ENCODE measurements around the gene GPC5.

Gene GPC5

DNA sequence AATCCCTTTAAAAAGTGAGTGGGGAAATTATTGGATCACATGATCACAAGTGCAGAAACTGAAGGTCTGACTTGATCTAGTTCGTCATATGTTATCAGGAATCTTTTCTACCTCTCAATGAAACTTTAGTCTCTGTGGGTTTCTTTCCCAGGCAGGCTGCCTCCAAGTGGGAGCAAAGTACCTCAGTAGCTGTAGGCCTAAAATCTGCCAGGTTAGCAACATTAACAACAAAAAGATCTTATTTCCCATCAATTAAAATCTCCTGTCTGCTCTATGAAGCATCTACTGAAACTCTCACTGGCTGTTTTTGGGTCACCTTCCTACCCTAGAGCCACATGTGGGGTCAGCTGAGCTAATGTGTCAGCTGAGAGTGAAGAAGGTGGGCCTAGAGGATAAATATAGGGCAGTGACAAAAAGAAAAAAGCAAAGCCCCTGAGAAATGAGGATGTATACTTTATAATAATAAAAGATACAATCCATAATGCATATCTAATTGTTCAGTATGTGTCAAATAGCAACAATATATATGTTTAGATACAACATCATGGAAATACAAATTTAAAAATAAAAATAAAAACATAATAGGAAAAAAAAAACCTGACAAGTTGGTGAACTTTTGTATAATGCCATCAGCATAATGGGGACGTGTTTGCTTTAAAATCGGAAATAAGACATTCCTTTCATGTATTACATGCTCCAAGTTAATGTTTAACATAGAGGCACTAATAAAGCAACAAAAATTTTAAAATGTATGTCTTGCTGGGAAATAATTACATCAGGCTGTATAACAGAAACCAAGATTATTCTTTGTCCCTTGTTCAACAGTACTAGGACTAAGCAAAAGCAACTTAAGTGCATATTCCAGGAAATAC lies 141.1 kb downstream of the GPC5 start:
- DNase-seq (ENCODE audit: low spot score): no peak

DNA sequence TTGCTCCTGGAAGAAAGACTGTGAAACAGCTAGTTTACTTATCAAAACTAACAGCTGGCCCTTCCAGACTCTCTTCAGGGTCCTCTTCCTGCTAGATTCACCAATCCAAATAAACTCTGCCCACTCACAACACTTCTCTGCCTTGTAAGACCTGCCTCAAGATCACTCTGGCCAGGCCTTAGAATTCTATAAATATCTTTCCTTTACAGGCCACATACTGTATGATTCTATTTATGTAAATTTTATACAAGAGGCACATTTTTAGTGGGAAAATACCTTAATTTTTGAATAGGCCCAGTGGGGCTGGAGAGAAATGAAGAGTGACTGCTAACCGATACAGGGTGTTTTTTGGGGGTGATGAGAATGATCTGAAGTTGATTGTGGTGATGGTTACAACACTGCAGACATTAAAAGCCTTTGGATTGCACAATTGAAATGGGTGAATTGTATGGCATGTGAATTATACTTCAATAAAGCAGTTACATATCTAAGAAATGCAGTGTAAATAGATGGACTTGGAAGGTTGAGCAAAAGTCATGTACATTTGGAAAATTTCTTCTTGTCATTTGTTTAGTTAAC lies 141.8 kb downstream of the GPC5 start:
- DNase-seq (ENCODE audit: low spot score): no peak

DNA sequence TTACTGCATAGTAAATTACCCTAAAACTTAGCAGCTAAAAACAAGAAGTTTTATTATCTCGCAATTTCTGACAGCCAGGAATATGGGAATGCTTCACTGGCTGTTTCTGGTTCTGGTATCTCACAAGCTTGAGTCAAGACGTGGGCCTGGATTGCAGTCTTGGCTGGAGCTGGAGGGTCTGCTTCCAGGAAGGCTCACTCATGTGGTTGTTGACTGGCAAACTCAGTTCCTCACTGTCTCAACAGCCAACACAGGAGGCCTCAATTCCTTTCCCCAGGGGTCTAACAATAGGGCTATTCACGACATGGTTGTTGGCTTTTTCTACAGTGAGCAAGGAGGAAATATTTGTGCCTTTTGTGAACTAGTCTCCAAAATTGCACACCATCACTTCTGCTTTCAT lies 146.3 kb downstream of the GPC5 start:
- no peak for DNase-seq (ENCODE audit: low spot score)

DNA sequence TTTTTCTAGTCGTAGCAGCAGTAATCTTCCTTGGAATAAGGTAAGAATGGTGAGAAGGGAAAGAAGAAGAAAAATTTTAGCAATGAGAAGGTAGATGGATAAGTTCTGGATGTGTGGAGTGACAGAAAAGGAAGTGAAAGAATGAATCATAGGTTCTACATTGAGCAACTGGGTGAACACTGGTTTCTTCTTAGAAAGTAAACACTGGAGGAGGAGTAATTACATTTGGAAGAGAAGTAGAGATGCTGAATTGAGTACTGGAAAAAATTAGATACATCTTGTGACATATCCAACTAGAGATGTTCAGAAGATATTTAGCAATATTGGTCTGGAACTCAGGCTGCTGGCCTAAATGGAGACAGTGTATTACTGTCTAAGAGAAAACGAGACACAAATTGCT lies 148.5 kb downstream of the GPC5 start:
- DNase-seq (ENCODE audit: low spot score): no peak

DNA sequence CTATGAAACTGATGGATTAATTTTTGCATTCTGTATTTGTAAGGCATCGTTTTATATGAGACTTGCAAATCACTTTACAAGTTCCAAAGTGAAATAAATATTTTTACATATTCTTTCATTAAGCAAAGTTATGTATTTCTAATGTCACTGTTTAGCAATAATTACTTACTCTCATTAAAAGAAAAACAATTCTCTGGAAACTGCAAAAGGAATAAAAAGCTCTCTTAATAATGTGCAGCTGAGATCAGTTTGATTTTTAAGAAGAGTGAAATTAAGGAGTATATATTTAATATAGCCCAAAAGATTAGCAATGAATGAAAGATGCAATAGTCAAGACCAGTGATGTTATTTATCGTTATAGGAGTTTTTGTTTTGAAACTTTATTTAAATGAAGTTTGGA lies 155.2 kb downstream of the GPC5 start:
- no peak for DNase-seq (ENCODE audit: low spot score)

DNA sequence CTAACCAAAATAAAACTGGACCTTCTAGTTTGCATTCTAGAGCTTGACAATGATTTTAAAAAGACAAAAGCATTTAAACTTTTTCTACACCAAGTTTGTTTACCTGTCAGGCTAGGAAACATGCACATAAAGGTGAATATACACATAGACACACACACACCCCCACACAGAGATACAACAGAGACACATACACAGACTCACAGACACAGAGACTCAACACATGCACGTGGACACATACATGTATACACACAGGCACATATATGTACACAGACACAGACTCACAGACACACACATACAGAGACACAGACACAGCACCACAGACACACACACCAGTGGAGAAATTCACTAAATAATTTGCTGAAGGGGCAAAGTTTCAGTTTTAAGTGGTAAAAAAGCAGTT lies 155.7 kb downstream of the GPC5 start:
- no peak for DNase-seq (ENCODE audit: low spot score)

DNA sequence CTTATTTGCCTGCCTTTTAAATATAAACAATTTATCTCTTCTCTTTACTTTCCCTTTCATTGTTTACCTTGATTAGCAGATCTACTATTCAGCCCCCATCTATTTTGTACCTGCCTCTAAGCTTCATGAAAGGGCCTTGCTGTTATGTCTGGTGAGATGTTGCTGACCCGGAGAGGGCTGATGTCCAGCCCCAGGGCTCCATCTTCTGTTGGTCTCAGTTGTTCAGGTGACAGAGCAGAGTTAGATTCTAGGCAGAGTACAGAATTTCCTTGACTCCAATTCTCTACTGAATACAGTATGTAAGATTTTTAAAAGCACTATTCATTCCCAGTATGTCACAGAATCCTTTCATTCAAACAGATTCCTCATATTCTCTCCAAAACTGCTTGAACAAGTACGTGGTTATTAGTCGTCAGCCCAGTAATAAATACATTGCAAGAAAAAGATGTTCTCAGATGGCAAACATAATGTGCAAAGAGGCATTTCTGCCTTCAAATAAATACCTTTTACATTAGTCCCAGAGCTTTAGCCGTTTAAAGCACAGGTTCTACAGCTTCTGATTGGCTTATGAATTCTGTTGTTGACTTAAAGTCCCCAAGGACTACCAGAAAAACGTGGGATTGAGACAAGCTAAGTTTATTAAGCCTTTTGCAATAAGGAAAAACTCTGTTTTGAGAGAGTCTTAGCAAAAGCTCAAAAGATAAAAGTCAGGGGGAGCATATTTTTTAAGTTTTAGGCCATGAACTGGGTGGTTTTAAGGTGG lies 159.1 kb downstream of the GPC5 start:
- DNase-seq (ENCODE audit: low spot score): no peak

DNA sequence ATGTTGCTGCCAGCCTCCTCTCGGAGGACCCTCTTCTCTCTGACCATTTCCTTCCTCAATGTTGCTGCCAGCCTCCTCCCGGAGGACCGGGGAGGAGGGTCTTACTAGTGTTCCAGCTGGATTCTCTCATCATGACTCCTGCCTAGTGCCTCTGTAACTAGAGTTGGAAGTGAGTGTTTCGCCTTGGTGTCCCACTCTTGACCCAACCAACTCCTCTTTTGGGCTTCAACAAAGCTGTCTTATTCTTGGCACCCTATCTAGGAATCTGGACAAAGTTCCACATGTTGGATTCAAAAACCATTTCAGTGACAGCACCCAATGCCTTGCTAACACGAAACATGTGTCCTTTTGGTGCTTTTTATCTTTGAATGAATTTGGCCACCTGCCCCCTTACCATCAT lies 165.4 kb downstream of the GPC5 start:
- DNase-seq (ENCODE audit: low spot score): no peak

DNA sequence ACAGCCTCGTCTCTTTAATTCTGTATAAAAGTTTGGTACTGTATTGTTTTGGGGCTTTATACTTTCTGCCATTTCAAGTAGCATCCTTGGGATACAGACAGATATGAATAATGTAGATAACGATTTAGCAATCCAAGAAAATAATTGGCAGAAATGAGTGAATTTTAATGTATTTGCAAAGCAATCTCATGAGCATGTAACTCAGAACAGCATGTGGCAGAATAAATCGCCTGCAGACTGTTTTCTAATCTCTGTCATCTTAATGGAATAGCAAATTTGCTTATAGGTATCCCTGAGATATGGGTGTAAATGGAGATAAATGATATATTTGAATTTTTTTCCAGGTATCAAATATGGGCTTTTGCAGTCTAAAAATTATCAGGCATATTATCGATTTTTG lies 166.0 kb downstream of the GPC5 start:
- DNase-seq (ENCODE audit: low spot score): no peak

DNA sequence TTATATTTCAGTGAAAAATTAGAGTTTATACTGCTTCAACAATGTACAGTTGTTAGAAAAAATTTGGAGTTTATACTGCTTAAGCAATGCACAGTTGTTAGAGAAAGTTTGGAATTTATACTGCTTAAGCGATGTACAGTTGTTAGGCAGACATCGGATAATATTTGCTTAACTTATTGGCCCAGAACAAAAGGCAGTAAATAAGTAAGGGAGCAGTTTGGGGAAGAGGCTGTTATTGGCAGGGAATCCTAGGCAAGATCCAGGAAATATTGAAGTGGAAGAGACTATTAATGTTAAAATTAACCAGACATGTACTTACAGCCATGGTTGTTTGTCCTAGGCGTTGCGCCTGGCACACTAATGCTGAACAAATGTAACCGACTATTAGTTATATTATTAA lies 166.9 kb downstream of the GPC5 start:
- no peak for DNase-seq (ENCODE audit: low spot score)

DNA sequence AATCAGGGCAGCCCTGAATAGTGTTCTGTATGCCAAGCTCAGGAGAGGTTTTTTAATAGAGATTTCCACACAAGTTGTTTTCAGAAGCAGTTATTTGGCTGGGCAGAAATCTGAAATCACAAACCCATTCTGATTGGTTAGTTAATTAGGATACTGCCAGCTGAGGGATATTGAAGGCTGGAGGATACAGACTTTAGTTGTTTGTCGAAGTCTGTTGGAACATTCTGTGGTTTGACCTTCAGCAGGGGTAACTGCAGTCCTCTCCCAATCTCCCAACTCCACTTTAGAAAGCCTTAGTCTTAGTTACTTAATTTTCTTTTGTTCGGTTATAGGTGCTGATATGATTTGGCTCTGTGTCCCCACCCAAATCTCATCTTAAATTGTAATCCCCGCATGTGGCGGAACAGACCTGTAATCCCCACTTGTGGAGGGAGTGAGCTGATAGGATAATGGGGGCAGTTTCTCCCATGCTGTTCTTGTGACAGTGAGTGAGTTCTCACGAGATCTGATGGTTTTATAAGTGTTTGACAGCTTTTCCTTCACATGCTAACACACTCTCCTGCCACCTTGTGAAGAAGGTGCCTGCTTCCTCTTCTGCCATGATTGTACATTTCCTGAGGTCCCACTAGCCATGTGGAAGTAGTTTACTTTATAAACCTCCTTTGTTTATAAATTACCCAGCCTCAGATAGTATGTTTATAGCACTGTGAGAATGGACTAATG lies 169.2 kb downstream of the GPC5 start:
- DNase-seq (ENCODE audit: low spot score): no peak

DNA sequence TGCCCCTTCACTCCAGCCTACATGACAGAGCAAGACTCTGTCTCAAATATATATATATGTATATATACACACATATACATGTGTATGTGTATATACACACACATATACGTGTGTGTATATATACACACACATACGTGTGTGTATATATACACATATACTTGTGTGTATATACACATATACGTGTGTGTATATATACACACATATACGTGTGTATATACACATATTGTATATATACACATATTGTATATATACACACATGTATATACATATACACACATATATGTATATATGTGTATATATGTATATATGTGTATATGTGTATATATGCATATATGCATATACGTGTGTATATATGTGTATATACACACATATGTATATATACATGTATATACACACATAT lies 173.3 kb downstream of the GPC5 start:
- no peak for DNase-seq (ENCODE audit: low spot score)

DNA sequence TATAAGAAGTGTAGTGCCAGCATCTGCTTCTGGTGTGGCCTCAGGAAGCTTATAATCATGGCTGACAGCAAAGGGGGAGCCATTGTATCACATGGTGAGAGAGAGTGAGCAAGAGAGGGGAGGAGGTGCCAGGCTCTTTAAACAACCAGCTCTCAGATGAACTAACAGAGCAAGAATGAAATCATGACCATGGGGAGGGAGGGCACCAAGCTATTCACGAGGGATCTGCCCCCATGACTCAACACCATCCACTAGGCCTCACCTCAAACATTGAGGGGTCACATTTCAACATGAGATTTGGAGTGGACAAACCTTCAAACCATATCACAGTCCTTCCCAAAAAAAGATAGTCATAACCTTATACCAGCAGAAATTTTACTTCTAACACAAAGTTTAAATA lies 174.0 kb downstream of the GPC5 start:
- DNase-seq (ENCODE audit: low spot score): no peak

DNA sequence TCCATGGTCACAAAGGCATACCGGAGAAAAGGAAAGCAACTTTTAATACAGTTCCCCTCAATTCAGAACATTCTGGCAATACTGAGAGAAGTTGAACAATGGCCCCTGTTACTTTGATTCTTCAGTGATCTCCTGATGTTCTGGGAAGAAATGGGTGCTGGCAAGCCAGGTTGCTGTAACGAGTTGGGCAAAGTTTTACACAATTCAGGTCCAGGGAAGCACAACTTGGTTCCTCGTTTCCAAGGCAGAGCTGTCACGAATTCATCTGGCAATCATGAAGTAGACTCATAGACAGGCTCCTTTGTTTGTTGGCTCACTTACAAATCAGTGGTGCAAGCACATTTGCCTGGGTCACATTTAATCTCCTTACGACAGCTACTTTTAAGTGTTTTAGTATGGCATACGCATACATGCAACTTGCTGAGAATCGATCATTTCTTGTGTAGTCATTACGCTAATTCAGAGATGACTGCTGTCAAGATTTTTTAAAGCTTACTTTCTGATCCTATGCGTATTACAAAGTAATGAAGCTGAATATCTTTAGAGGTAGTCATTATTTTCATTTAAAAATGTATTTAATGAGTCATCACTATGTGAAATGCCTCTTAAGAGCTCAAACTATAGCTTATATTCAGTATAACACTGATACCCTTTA lies 174.7 kb downstream of the GPC5 start:
- DNase-seq (ENCODE audit: low spot score): no peak

DNA sequence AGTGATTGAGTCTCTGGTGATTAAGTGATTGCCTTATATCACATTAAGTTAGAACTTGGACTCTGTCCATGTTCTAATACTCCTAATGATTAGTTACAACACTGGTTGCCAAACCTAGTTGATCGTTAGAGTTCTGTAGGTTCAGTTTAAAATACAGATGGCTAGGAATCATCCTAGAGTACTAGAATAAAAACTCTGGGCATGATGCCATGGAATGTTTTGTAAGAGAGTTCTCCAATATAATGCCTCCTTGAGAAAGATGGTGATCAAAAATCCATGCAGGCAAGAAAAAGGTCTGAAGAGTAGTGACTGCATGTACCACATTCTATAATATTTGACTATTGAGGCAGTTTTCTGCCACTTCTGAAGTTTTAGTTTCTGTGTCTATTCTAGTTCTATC lies 176.3 kb downstream of the GPC5 start:
- no peak for DNase-seq (ENCODE audit: low spot score)

DNA sequence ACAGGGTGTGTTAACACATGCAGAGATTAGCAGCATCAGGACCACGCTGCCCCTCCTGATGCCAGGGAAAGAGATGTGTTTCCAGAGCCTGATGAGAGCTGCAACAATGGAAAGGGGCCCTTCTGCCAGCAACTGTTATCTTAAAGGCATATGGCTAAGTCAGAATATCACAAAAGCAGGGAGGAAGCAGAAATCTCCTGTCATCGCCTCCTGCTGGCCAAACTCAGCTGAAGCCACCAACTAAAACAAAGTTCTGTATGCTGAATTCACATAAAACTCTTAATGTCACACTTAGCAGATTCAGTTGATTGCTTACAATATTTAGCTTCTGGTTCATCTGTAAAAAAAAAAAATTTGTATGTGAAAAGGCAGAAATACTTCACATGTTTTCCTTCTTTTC lies 178.2 kb downstream of the GPC5 start:
- DNase-seq (ENCODE audit: low spot score): no peak

DNA sequence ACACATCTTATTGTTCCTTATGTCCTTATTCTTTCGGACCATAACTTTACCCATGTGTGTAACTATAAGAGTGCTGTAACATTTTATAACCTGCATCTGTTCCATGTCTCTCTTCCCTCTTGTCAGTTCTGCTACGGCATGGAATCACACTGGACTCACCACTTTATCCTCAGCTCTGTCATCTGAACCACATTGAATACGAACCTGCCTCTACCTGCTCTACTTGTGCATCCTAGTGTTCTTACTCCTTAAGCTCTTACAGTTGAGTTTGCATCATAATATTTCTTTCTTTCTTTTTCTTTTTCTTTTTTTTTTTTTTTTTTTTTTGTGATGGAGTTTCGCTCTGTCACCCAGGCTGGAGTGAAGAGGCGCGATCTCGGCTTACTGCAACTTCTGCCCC lies 180.9 kb downstream of the GPC5 start:
- DNase-seq (ENCODE audit: low spot score): no peak

DNA sequence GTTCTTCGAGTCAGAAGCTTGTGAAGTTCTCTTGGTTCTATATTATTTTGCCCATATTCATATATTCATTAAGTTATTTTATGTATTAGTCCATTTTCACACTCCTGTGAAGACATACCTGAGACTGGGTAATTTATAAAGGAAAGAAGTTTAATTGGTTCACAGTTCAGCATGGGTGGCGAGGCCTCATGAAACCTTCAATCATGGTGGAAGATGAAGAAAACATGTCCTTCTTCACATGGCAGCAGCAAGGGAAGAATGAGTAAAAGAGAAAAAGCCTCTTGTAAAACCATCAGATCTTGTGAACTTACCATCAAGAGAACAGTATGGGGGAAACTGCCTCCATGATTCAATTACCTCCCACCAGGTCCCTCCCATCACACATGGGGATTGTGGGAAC lies 182.3 kb downstream of the GPC5 start:
- DNase-seq (ENCODE audit: low spot score): no peak

DNA sequence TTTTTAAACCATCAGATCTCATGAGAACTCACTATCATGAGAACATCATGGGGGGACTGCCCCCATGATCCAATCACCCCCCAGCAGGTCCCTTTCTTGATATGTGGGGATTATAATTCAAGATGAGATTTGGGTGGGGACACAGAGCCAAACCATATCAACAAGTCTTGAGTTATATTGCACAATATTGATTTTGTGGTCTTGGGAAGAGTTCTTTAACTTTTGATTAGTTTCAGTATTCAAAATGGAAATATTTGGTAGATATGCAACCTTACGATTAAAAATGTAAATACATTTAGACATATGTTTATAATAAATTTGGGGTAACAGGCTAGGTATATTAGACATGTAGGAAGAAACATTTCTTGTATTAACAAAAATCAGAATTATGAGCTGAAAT lies 188.2 kb downstream of the GPC5 start:
- no peak for DNase-seq (ENCODE audit: low spot score)

DNA sequence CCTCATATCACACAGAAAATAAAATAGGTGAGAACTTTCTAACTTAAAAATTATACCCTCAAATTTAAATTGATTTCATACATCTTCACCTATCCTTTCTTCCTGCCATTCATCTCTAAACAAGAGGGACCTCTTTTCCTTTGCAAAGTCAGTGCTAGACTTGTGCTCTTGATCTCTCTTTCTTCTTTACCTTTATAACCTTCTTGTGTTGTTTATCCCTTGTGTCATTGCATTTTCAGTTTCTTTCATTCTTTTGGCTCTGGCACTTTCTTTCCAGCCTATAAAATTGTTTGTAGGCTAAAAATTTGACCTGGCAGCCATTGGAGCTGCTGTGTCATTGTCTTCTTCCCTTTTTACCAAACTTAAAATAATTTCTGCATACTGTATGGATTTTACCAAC lies 190.1 kb downstream of the GPC5 start:
- no peak for DNase-seq (ENCODE audit: low spot score)

DNA sequence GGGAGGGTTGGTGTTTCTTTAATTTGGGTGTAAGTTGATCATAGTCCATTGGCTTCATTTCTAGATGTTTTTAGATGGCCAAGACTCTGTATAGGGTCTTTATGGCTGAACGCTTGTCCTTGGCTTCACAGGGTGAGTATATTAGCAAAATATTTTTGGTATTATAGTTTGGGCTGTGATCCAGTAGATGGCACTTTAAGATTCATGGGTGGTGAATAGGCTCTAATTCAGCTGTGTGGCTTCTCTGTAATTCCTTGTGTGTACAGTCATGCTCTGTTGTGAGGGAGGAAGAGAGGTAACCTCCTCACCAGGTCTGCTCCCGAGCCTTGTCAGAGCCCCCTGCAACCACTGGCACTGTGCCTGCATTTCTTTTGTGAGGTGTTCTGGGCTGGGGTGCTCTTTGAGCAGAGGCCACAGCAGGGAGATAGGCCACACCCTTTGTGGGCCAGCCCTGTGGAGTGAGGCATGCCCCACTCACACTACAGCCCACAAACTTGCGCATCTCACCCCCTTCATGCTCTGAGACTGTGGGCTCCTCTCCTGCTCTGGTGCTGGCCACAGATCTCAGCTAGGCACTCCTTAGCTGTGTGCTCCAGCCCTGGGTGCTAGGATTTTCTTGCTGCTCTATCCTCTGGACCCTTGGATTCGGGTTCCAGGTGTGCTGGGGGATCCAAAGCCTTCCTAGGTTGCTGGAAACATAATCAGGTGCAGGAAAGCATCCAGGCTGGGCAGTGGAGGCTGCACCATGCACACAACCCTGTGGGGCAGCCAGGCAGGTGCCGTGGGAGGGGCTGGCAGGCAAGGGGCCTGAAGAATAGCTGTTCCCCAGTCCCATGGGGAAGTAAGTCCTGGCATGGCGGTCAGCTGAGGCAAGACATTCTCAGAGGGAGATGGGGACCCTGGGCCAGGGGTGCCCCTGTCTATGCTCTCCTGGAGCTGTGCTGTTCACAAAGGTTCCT lies 193.9 kb downstream of the GPC5 start:
- no peak for DNase-seq (ENCODE audit: low spot score)
